HG03025 (cell line): ENCODE results near the gene SLC46A2.

Experiments
- ATAC-seq: cut with Tn5 transposase; IDR thresholded peaks from one replicate; pipeline ENCODE4 v1.9.1; 2021; ENCODE audit warnings: mild to moderate bottlenecking, moderate library complexity; ENCODE audit not compliant: unreplicated experiment, low FRiP score

The SLC46A2 gene

DNA sequence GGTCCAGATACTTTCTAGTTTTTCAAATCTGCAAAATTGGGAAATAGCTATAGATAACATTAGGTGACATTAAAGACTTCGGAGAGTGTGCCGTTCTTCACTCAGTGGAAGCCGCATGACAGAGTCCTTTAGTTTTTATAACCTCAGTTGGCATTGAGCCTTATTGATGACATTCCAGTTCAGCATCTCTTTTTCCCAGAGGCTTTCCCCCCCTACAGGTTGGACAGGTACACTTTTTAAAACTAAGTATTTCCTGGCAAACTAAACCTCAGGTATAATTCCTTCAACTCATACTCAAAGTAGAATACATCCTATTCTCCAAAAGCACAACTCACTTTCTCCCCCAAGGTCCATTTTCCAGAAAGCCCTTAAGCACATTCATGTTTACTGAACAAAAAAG lies 58.7 kb downstream of the SLC46A2 start:
- no peak for ATAC-seq

DNA sequence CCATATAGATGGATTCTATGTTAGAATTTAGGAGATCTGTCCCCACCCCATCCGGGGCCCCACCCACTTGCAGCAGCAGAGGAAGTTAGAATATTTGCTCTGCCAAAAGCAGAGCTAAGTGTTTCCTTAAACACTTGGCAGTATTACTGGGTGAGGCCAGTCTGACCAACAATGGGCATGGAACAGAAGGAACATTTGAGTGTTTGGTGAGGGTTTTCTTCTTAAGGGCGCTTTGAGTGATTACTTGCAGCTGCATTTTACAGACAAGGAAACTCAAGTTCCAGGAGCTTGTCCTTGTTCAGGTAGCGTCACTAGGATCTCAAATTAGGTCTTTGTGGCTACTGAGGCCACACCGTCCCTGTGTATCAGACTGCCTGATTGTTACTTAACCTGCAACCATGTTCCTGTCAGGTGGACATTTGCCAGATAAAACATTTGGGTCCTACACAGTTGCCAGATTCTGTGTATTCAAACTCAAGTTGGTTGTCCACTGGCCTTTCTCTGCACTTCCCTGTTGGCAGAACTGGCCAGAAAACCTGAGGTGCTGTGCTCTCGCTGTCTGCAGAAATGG lies 59.3 kb downstream of the SLC46A2 start:
- ATAC-seq: no peak
